Skeletal muscle tissue (tissue), 4 donors: ENCODE results near the gene PARD6A. TPM values are rescaled to one million over a fixed set of nuclear protein-coding genes. Genes with fewer than 3 reads are reported as not detected.
A peak's percentile ranks its signal among the peaks of the same experiment; 100 is the strongest.
"Not testable (repeated sequence)": the region's sequence is repeated elsewhere in the genome, so short reads cannot be mapped to it uniquely, and the experiment has no call there.

ENCODE experiments used
- H3K27ac ChIP-seq: one replicate; pipeline ENCODE4 v1.7.0; 2013; ENCODE audit warnings: mild to moderate bottlenecking, low read depth, low read length, inconsistent platforms
- H3K27me3 ChIP-seq, 3 donors: one replicate each; pipeline ENCODE4 v1.7.0; 2013; ENCODE audit warnings: low read length in 3 of 3; ENCODE audit not compliant: control insufficient read depth in 3 of 3, insufficient read depth in 3 of 3
- H3K36me3 ChIP-seq, 3 donors: one replicate each; pipeline ENCODE4 v1.7.0; 2013; ENCODE audit warnings: low read length in 3 of 3; ENCODE audit not compliant: control insufficient read depth in 3 of 3, insufficient read depth in 3 of 3
- H3K4me1 ChIP-seq, 3 donors: one replicate each; pipeline ENCODE4 v1.7.0; 2013; ENCODE audit warnings: low read length in 3 of 3, mild to moderate bottlenecking in 3 of 3; ENCODE audit not compliant: control insufficient read depth in 3 of 3, insufficient read depth in 3 of 3
- H3K4me3 ChIP-seq, 3 donors: one replicate each; pipeline ENCODE4 v1.7.0; 2013; ENCODE audit warnings: low read length in 3 of 3
- H3K9ac ChIP-seq, 3 donors: one replicate each; pipeline ENCODE4 v1.7.0; 2013; ENCODE audit warnings: low read length in 3 of 3, mild to moderate bottlenecking in 3 of 3, moderate library complexity in 2 of 3, low read depth in 1 of 3
- H3K9me3 ChIP-seq, 3 donors: one replicate each; pipeline ENCODE4 v1.7.0; 2013; ENCODE audit warnings: low read length in 3 of 3; ENCODE audit not compliant: control insufficient read depth in 3 of 3
- total RNA-seq: library from RNA; depleted of rRNA; stranded (reverse); fragments of >200 nt; gene quantifications from one replicate; pipeline ENCODE4 v1.2.3, GENCODE V29; 2014
- donor health status: Osteomylitis.

Gene PARD6A
- total RNA-seq, 1 donor from 2014 or later: 0.52 TPM

- H3K9ac ChIP-seq: no peak overlapping the region
- no peaks in the 10 kb centered on the region for H3K27me3 ChIP-seq
- no peak overlapping the region for H3K4me3 ChIP-seq
- H3K36me3 ChIP-seq: peaks cover 8 to 11% (median 8%) of the 10 kb centered on the region in 3 donors
- no peak overlapping the region for H3K27ac ChIP-seq
- H3K9me3 ChIP-seq: no peaks in the 10 kb centered on the region
- peaks cover 3 to 9% (median 5%) of the 10 kb centered on the region in 3 donors for H3K4me1 ChIP-seq
These were observed 23.0 kb downstream of the PARD6A start for GRCh38 chr16:67683767-67684166.

DNA sequence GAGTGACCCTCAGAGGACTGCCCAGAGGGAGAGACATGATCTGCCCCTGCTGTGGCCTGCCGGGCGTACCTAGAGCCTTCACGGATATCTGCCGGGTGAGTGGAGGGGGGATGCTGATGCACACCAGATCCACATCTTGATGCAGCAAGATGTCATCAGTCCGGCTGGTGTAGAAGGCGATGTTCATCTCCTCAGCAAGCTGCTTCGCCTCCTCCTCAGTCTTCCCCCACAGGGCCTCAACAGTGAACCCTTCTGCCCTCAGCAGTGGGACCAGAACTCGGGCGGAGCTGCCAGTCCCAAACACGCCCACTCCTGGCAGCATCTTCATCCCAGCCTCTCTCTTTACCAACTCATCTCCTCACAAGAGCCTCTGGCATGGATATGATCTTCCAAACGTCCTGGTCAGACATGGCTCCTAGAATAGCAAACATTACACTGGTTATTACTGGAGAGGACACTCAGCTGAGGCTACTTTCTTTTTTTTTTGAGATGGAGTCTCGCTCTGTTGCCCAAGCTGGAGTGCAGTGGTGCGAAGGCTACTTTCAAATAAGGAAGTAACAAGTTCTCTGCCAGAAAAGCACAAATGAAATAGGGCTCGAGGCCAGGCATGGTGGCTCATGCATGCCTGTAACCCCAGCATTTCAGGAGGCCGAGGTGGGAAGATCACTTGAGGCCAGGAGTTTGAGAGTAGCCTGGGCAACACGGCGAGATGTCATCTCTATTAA, 24.8 kb downstream of the PARD6A start:
- Histone ChIP-seq H3K4me3 (no peak overlapping the region), H3K9ac (no peak overlapping the region), H3K27ac (peak overlapping the region; percentile 16), H3K4me1 (peaks cover 3 to 9% (median 5%) of the 10 kb centered on the region in 3 donors), H3K27me3 (no peaks in the 10 kb centered on the region), H3K9me3 (no peaks in the 10 kb centered on the region), H3K36me3 (peaks cover 8 to 11% (median 8%) of the 10 kb centered on the region in 3 donors)

DNA sequence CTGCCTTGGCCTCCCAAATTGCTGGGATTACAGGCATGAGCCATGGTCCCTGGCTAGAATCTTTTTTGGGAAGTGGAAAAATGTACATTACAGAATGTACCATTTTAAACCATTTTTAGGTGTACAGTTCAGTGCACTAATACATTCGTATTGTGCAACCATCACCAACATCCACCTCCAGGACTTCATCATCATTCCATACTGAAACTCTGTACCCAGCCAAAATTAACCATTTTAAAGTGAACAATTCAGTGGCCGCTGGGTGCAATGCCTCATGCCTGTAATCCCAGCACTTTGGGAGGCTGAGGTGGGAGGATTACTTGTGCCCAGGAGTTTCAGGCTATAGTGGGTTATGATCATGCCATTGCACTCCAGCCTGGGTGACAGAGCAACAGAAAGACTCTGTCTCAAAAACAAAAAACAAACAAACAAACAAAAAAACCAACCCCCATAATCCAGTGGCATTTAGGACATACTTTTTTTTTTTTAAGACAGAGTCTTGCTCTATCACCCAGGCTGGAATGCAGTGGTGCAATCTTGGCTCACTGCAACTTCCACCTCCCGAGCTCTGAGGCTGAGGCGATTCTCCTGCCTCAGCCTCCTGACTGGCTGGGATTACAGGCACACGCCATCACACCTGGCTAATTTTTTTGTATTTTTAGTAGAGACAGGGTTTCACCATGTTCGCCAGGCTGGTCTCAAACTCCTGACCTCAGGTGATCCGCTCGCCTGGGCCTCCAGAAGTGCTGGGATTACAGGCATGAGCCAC, 32.9 kb downstream of the PARD6A start:
- H3K4me1 ChIP-seq, H3K27ac ChIP-seq, H3K9me3 ChIP-seq, H3K9ac ChIP-seq, H3K27me3 ChIP-seq, H3K4me3 ChIP-seq, H3K36me3 ChIP-seq: not testable (repeated sequence)

- no peak overlapping the region for H3K27ac ChIP-seq
These were observed 33.9 kb downstream of the PARD6A start for GRCh38 chr16:67694611-67695010.

DNA sequence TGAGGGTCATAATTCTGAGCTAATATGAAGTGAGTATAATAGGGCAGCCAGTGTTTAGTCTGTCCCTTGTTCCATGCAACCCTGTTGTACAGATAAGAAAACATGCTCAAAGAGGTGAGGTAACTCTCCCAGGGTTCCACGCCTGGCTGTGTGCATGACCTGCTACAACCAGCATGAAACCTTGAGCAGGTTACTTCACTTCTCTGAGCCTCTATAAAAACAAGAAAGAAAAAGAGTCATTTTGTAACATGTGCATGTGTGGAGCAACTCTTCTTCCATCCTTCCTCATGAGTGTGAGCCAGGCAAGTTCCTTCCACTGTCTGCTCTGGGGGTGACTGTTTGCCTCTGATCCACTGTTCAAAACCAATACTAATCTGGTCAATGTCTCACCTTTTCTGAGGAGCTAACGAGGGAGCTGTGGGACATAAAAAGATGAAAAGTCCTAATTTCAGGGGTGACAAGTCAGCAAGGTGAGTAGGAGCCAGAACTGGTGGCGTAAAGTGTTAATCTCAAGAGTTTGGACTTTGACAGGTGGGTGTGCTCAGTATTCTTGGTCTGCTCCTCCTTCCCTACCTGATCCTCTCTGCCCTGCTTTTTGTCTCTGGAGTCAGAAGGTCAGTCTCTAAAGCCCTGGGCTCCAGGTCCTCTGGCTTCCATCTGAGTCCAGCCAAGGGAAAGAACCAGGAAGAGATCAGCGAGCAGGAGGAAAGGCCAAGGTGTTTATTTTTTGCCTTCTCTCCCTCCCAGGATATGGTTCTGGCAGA, 36.8 kb downstream of the PARD6A start:
- H3K36me3 ChIP-seq: no peaks in the 10 kb centered on the region
- H3K9me3 ChIP-seq: no peaks in the 10 kb centered on the region
- H3K27me3 ChIP-seq: no peaks in the 10 kb centered on the region
- no peaks in the 10 kb centered on the region for H3K4me1 ChIP-seq
- H3K27ac ChIP-seq: no peak overlapping the region
- no peak overlapping the region for H3K9ac ChIP-seq
- H3K4me3 ChIP-seq: no peak overlapping the region

More at GRCh38 chr16:67694611-67695010, 33.9 kb downstream of the PARD6A start:
- no peaks in the 10 kb centered on the region for H3K27me3 ChIP-seq
- H3K4me3 ChIP-seq: no peak overlapping the region
- H3K9ac ChIP-seq: peak overlapping the region in 1 of 3 donors; percentile 30
- no peaks in the 10 kb centered on the region for H3K4me1 ChIP-seq
- no peaks in the 10 kb centered on the region for H3K36me3 ChIP-seq
- no peaks in the 10 kb centered on the region for H3K9me3 ChIP-seq

GRCh38 chr16:67699265-67699664, 38.5 kb downstream of the PARD6A start:
- Histone ChIP-seq H3K27me3 (no peaks in the 10 kb centered on the region), H3K9me3 (no peaks in the 10 kb centered on the region), H3K36me3 (no peaks in the 10 kb centered on the region), H3K9ac (no peak overlapping the region), H3K27ac (no peak overlapping the region), H3K4me1 (peaks cover 4 to 8% (median 6%) of the 10 kb centered on the region in 3 donors), H3K4me3 (no peak overlapping the region)

DNA sequence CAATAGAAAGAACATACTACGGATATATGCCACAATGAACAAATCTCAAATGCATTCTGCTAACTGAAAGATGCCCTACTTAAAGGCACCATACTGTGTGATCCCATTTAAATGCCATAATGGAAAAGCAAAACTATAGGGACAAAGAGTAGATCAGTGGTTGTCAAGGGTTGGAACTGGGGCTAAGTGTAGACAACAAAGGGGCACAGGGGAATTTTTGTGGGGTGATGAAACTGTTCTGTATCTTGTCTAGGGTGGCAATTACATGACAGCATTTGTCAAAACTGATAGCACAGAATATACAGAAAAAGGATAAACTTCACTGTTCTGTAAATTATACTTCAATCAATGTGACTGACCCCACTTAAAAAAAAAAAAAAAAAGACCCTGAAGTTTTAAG, 40.7 kb downstream of the PARD6A start:
- H3K9me3 ChIP-seq: no peaks in the 10 kb centered on the region
- H3K27ac ChIP-seq: no peak overlapping the region
- H3K4me3 ChIP-seq: no peak overlapping the region
- H3K4me1 ChIP-seq: peaks cover 7 to 16% (median 12%) of the 10 kb centered on the region in 3 donors
- no peaks in the 10 kb centered on the region for H3K27me3 ChIP-seq
- H3K36me3 ChIP-seq: no peaks in the 10 kb centered on the region
- no peak overlapping the region for H3K9ac ChIP-seq

DNA sequence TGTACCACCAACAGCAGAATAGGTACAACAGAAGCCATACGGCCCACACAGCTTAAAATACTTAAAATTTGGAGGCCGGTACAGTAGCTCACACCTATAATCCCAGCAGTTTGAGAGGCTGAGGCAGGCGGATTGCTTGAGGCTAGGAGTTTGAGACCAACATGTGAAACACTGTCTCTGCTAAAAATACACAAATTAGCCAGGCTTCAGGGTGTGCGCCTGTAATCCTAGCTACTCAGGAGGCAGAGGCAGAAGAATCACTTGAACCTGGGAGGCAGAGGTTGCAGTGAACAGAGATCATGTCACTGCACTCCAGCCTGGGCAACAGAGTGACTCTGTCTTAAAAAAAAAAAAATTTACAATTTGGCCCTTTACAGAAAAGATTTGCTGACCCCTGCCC, 41.4 kb downstream of the PARD6A start:
- no peak overlapping the region for H3K4me3 ChIP-seq
- no peak overlapping the region for H3K27ac ChIP-seq
- H3K9ac ChIP-seq: no peak overlapping the region
- H3K36me3 ChIP-seq: no peaks in the 10 kb centered on the region
- peaks cover 7 to 16% (median 12%) of the 10 kb centered on the region in 3 donors for H3K4me1 ChIP-seq
- H3K9me3 ChIP-seq: no peaks in the 10 kb centered on the region
- H3K27me3 ChIP-seq: no peaks in the 10 kb centered on the region

GRCh38 chr16:67703626-67704025, 42.9 kb downstream of the PARD6A start:
- no peak overlapping the region for H3K27ac ChIP-seq
- H3K4me1 ChIP-seq: peaks cover 9 to 25% (median 15%) of the 10 kb centered on the region in 3 donors
- no peak overlapping the region for H3K4me3 ChIP-seq
- H3K9me3 ChIP-seq: no peaks in the 10 kb centered on the region
- H3K9ac ChIP-seq: peak overlapping the region in 1 of 3 donors; percentile 46
- H3K27me3 ChIP-seq: no peaks in the 10 kb centered on the region
- H3K36me3 ChIP-seq: no peaks in the 10 kb centered on the region
